H4 (cell line): ENCODE data around the gene DLGAP1. TPM values are rescaled to one million over a fixed set of nuclear protein-coding genes. Genes with fewer than 3 reads are reported as not detected.
"Not testable (repeated sequence)": the region's sequence is repeated elsewhere in the genome, so short reads cannot be mapped to it uniquely, and the experiment has no call there.

Experiments
- DNase-seq: peaks from one replicate; pipeline ENCODE4 v3.0.0-alpha.2; 2015; ENCODE audit warnings: low spot score
- total RNA-seq: library from RNA; depleted of rRNA; stranded (reverse); fragments of >200 nt; shearing (Covaris generic); gene quantifications from 2 replicates; pipeline ENCODE4 v1.2.3, GENCODE V29; 2014

The DLGAP1 gene
- total RNA-seq, 1 experiment from 2014 or later = not detected

DNA sequence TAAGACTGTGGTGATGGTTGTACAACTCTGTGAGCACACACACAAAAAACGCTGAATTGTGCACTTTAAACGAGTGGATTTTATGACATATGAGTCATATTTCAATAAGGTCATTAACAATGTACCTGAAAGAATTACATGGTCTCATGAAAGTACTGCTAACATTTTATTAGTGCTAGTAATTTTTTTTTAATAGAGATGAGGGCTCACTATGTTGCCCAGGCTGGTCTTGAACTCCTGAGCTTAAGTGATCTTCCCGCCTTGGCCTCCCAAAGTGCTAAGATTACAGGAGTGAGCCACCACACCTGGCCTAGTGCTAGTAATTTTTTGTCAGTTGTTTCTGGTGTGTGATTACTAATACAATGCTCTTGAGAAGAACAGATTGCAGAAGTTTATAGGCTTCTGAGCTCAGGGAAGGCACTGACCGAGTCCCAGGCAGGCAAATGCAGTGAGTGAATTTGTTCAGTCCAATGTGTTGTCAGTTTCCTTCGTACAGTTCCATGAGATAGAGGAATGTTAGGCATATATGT lies 828.1 kb downstream of the DLGAP1 start:
- DNase-seq = no peak

GRCh38 chr18:3625742-3626091 lies 829.4 kb downstream of the DLGAP1 start:
- no peak for DNase-seq

GRCh38 chr18:3624935-3625741 lies 830.0 kb downstream of the DLGAP1 start:
- DNase-seq = peak; percentile 93

DNA sequence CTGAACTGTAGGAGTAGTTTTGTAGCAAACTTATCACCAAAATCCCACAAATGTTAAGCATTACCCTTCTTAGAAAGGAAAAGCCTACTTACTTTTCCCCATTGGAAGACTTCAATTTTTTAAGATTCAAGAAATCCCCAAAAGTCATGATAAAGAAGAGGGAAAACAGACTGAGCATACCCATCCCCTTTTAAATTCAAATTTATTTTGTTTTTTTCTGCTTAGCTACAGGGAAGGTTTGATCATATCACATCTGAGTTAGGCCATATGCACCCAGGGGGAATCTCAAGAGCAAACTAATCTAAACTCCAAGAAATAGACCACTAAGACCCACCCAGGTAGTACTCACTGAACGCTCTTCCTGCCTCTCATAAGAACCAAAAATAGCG lies 830.6 kb downstream of the DLGAP1 start:
- DNase-seq = no peak

- DNase-seq = peak; percentile 98
Measured at GRCh38 chr18:3623769-3624545, 831.1 kb downstream of the DLGAP1 start.

- no peak for DNase-seq
Measured at GRCh38 chr18:3620146-3621119, 834.7 kb downstream of the DLGAP1 start.

GRCh38 chr18:3619746-3620145 lies 835.4 kb downstream of the DLGAP1 start:
- DNase-seq = no peak

DNA sequence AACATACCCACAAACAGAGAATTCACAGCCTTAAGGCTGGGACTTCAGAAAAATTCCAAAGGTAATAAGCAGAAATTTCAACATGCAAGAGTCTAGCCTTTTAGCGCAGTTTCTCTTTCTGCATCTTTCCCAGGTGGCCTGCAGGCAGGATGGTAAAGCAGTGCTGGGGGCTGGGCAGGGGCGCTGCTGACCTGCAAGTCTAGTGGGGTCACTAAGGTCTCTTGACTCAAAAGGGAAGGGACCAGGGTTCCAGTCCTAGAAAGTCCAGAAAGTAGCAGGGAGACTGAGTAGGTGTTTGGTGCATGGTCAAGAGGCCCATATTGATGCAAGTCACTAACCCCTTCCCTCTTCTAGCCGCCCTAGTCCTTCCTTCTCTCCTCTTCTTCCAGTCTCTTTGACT lies 835.9 kb downstream of the DLGAP1 start:
- DNase-seq = no peak

DNA sequence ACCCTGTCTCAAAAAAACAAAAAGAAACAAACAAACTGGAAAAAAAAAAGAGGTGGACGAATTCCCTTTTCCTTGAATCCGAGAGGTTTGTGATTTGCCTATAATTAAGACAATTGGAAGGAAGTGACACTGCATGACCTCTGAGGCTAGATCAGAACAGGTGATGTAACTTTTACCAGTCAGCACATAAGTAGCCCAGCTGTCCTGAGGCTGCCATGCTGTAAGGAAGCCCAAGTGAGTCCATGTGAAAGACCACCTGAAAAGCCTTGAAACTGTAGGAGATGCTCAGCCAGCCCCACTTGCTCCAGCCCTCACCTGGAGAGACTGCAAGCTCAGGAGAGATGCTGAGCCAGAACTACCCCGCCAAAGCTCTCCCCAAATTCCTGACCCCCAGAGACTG lies 838.4 kb downstream of the DLGAP1 start:
- no peak for DNase-seq

GRCh38 chr18:3616142-3616541 lies 839.0 kb downstream of the DLGAP1 start:
- DNase-seq = no peak

DNA sequence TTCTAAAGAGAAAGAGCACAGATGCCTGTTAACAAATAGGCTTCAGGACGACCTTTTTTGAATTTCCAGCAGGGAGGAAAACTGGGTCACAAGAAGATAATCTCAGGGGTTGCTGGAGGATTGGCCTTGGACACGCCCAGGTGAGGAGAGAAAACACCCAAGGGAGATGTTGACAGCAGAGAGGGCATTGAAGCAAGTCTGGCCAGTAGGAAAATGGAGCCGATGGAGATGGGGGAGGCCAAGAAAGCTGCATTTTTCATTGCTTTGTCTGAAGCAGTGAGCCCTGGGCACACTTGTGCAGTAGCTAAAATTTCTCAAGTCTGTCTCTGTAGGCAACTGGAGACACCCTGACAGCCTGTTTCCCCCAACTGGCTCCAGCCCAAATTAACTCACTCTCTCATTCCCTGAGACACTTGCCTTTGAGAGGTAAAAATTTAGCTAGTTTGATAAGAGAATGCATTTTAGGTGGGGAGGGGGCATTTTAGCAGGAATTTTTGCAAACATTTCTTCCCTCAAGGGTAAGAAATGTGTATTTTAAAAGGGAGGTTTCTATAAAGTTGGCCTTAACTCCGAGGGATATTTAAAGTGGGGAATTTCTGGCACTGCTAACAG lies 839.6 kb downstream of the DLGAP1 start:
- DNase-seq = no peak

- DNase-seq = peak; percentile 27
Measured at GRCh38 chr18:3612315-3612714, 842.8 kb downstream of the DLGAP1 start.

DNA sequence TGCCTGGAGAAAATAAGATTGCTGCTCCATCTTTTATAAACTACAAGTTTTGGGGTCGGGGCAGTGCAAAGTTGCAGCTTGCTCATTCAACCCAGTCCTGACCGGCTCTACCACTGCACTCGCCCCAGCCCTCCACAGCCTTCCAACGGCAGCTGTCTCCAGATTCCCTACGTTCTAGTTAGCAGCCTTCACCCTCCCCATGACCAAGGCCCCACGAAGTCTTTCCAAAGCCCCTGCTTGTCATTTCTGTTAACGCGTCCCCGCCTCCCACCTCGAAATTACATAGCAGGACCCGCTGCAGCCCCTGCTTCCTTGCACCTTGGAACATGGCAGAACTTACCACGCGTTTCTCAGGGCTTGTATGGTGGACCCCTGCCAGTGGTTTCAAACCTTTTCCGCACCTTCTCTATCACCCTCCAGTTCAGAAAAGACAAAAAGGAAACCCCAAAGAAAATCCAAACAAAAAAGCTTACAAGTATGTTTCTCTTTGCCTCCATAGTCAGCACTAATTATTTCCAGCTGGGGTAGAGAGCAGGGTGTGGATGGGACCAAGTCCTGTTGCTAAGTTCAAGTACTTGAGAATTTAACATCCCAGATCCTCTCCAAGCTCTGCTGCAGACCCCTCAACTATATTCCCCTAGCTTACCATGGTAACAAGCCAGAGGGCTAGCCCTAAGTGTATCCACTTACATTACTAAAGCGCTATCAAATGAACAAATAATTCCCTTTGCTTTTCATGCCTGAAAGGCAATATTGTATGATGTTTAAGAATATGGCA lies 843.6 kb downstream of the DLGAP1 start:
- DNase-seq = no peak

GRCh38 chr18:3610813-3611212 lies 844.3 kb downstream of the DLGAP1 start:
- no peak for DNase-seq

- DNase-seq = no peak
Measured at GRCh38 chr18:3610188-3610708, 844.9 kb downstream of the DLGAP1 start.

DNA sequence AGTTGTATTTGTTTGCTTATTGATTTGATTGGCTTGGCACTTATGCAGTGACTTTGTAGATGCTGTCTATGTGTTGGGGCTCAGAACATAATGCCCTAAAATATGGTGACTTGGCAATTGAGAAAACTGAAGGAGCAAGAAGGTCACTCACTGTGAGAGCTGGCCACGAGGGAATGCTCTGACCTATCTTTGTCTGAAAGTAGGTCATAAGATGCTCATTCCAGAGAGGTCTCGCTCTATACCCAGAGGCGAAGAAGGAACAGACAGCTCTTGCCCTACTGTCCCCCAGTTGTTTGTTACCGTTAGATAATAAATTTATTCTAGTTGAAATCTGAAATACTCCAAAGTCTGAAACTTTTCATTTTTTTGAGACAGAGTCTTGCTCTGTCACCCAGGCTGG lies 846.6 kb downstream of the DLGAP1 start:
- DNase-seq = no peak

- not testable (repeated sequence) for DNase-seq
Measured at GRCh38 chr18:3608099-3608453, 847.0 kb downstream of the DLGAP1 start.

GRCh38 chr18:3607309-3608098 lies 847.6 kb downstream of the DLGAP1 start:
- DNase-seq = no peak

DNA sequence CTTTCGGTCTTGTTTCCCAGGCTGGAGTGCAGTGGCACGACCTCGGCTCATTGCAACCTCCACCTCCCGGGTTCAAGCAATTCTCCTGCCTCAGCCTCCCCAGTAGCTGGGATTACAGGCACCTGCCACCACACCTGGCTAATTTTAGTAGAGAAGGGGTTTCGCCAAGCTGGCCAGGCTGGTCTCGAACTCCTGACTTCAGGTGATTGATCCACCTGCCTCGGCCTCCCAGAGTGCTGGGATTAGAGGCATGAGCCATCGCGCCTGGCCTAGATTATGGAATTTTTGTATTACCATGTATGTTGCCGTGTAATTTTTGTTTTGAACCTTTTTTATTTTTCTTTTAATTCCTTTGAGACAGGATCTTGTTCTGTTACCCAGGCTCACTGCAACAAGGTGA lies 848.2 kb downstream of the DLGAP1 start:
- DNase-seq = not testable (repeated sequence)
